CD4-positive, alpha-beta T cell treated with Interleukin-10 for 1 hour (primary cell): ENCODE data around the gene VPS11.
"Not testable (repeated sequence)": the region's sequence is repeated elsewhere in the genome, so short reads cannot be mapped to it uniquely, and the experiment has no call there.

ENCODE experiments used
- DNase-seq: peaks from one replicate; pipeline ENCODE4 v3.0.0-alpha.2; 2020

Gene VPS11

GRCh38 chr11:119039471-119039870 is 28.1 kb upstream of the VPS11 start:
- DNase-seq: not testable (repeated sequence)

DNA sequence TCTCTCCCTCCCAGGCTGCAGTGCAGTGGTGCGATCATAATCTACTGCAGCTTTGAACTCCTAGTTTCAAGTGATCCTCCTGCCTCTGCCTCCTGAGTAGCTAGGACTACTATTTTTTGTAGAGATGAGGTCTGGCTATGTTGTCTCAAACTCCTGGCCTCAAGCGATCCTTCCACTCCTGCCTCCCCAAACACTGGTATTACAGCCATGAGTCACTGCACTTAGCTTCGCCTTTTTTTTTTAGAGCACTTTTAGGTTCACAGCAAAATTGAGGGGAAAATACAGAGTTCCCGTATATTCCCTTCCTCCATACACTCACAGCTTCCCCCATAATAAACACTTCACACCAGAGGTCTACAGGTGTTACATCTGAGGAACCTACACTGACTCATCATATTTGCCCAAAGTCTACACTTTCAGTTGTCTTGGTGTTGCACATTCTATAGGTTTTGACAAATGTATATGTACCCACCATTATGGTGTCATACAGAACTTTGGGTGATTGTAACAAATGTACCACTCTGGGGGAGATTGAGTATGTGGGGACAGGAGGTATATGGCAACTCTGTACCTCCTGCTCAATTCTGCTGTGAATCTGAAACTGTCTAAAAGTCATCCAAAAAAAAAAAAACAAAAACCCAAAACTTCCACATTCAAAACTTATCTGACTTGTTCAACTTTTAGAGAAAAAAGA is 25.6 kb upstream of the VPS11 start:
- no peak for DNase-seq

GRCh38 chr11:119042927-119043326 is 24.7 kb upstream of the VPS11 start:
- DNase-seq: no peak

DNA sequence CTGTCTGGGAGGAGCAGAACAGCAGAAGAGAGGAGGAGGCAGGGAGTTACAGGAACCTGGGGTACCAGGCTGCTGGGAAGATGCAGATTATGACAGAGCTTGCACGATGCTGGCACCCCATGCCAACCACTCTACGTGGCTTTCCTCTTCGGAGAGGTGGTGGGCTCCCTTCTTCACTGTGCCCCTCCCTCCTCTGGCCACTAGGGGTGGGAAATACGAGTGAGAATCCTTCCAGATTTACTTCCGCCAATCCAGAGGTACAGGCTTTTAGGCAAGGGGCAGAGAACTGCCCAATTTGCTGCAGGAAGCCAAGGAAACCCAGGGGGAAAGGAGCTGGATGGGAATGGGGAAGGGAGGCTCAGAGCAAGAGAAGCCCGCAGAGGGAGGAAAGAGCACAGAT is 22.9 kb upstream of the VPS11 start:
- no peak for DNase-seq

- DNase-seq: no peak
These were observed 21.1 kb upstream of the VPS11 start for GRCh38 chr11:119046489-119046888.

DNA sequence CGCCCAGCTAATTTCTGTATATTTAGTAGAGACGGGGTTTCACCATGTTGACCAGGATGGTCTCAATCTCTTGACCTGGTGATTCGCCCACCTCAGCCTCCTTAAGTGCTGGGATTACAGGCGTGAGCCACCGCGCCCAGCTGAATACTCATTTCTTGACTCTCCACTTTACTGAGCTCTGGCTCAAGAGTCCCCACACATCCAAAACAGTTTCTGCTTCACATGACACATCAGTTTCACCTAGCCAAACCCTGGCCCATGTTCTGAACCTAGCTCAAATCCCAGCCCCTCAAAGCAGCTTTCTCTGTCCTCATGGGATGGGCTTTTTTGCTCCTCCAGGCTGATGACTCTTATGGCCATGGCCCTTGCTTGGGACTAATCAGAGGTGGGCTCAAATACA is 20.4 kb upstream of the VPS11 start:
- DNase-seq: no peak

DNA sequence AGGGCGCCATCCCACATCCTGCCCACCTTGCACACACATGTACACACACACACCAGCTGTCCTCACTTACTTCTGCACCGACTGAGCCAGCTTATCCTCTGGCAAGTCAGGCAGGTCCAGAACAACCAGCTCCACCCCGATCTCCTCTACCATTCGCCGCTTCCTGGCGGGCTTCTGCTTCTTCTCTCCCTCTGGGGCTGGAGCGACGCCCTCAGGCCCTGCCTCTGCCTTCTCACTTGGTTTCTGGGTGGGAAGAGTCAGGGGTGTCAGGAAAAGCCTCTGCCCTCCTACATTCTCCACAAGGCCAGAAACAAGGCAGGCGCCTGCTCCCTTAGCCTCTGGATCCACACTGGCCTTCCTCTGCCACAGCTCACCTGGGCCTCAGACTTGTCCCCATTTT is 19.0 kb upstream of the VPS11 start:
- no peak for DNase-seq

GRCh38 chr11:119049081-119049480 is 18.5 kb upstream of the VPS11 start:
- DNase-seq: no peak

GRCh38 chr11:119051440-119052162 is 16.0 kb upstream of the VPS11 start:
- peak; percentile 46 for DNase-seq

- DNase-seq: no peak
These were observed 15.3 kb upstream of the VPS11 start for GRCh38 chr11:119052163-119052814.

- DNase-seq: no peak
These were observed 13.2 kb upstream of the VPS11 start for GRCh38 chr11:119054418-119054817.

DNA sequence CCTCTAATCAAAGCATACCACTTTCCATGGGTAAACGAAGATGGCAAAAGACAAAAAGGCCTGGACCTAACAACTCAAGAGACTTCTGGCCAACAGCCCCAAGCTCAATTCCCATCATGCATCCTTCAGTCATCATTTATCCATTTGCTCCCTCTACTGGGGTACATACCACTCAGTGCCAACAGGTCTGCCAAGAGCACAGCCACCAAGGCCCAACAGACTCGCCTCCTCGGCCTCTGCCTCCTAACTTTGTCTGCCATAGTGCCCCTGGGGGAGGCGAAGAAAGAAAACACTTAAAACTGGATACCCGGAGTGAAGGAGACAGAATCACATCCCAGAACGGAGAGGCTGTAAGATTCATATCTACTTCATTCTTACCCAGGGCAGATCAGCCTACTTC is 11.7 kb upstream of the VPS11 start:
- peak; percentile 18 for DNase-seq

DNA sequence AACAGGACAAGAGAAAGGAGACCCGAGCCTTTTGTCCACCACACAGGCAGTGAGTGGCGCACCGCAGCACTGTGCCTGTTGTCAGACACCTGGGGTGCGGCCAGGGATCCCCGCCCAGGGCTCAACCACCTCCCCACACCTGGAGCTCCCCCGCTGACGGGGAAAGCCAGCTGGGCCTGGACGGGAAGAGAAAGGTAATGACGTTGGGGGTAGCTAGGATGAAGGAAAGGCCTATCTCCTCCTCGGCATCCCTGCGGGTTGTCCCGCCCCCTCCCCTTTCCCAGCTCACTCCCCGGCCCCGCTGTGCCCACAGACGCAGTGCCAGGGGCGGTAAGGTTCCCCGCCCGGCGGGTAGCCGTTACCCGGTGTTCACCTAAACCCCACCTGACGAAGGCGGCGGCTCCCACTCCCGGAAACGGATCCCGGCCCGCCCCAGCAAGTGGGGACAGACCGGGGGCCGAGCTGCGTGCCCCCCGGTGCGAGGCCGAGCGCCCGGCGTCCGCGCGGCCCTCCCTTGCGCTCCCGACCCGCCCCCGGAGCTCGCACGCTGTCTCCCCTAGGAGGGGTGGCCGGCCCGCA is 11.1 kb upstream of the VPS11 start:
- DNase-seq: peak; percentile 68

DNA sequence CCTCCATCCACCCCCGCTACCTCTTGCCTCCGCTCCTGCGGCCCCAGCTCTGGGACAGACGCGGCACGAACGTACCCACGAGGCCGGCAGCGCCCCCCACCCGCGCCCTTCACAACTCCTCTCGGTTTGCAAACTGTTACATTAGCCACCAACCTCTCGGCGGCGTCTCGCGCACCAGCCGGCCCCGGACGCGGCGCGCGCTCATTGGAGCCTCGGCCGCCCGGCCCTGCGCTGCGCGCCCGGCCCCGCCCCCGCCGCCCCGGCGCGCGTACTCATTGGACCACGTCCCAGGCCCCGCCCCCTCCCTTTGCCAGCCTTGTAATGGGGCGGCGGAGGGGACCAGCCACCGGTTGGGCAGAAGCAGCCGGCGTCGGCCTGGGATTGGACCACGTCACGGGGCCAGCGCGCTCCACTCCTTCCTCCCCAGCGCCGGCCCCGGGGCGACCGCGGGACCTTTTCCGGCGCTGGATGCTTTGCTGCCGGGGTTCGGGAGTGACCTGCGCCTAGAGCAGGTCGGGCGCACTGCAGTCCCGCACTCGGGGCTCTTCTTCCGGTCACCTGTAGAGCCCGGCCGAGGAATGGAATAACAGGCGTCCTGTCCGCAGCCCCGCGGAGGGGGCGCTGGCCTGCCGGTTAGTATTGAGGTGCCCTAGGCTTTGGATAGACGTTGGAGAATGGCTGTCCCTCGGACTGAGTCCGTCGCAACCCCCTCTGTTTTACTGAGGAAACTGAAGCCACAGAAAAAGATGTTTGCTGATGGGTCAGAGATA is 10.4 kb upstream of the VPS11 start, which contains the start of gene HYOU1:
Gene HYOU1, minus strand, starts transcription at position 206 of the 770 bp plus-strand sequence. CDS start 1,045 bp downstream, outside the sequence.
- DNase-seq: peak; percentile 98

DNA sequence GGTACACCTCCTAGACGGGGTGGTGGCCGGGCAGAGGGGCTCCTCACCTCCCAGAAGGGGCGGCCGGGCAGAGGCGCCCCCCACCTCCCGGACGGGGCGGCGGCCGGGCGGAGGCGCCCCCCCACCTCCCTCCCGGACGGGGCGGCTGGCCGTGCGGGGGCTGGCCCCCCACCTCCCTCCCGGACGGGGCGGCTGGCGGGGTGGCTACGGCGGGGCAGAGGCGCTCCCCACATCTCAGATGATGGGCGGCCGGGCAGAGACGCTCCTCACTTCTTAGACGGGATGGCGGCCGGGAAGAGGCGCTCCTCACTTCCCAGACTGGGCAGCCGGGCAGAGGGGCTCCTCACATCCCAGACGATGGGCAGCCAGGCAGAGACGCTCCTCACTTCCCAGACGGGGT is 8.5 kb upstream of the VPS11 start:
- DNase-seq: not testable (repeated sequence)

GRCh38 chr11:119061256-119061655 is 6.4 kb upstream of the VPS11 start:
- DNase-seq: no peak

- no peak for DNase-seq
These were observed 4.8 kb upstream of the VPS11 start for GRCh38 chr11:119062779-119063178.

DNA sequence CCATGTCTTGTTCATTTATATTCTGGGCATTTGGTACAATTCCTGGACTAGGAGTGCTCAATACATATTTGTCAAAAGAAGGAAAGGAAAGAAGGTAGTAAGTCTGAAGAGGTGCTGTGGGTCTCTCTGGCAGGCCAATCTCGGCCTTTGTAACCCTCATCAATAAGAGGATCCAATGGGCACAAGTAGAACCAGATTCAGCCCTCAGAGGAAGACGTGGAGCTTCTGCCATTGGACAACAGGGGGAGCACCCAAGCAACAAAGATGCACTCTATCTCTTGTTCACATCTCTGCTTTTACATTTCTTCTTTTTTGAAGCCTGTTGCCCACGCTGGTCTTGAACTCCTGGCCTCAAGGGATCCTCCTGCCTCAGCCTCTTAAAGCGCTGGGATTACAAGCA is 2.2 kb upstream of the VPS11 start:
- peak; percentile 69 for DNase-seq

DNA sequence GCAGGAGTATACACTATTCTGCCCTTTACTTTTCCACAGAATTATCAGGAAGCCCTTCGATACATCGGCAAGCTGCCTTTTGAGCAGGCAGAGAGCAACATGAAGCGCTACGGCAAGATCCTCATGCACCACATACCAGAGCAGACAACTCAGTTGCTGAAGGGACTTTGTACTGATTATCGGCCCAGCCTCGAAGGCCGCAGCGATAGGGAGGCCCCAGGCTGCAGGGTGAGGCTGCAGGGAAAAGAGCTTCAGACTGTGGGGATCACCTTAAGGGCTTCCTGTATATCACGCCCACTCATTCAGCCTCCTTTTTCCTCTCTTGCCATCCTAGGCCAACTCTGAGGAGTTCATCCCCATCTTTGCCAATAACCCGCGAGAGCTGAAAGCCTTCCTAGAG is 10.2 kb downstream of the VPS11 start:
- DNase-seq: no peak

DNA sequence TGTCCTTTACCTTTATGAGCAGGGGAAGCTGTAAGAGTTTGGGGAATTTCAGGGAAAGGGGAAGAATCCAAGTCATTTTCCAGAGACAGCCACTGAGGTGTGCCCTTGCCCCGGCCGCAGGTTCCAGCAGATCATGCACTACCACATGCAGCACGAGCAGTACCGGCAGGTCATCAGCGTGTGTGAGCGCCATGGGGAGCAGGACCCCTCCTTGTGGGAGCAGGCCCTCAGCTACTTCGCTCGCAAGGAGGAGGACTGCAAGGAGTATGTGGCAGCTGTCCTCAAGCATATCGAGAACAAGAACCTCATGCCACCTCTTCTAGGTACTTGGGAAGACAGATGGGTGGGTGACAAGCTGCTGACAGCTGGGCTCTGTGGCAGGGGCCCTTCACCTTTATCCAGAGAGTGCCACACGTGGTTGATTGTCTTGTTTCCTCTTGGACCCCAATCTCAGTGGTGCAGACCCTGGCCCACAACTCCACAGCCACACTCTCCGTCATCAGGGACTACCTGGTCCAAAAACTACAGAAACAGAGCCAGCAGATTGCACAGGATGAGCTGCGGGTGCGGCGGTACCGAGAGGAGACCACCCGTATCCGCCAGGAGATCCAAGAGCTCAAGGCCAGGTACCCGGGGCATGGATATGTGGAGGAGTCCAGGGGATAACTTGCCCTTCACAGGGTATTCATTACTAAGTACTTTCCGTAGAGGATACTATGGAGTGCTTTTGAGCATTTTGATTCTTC is 11.2 kb downstream of the VPS11 start:
- no peak for DNase-seq

DNA sequence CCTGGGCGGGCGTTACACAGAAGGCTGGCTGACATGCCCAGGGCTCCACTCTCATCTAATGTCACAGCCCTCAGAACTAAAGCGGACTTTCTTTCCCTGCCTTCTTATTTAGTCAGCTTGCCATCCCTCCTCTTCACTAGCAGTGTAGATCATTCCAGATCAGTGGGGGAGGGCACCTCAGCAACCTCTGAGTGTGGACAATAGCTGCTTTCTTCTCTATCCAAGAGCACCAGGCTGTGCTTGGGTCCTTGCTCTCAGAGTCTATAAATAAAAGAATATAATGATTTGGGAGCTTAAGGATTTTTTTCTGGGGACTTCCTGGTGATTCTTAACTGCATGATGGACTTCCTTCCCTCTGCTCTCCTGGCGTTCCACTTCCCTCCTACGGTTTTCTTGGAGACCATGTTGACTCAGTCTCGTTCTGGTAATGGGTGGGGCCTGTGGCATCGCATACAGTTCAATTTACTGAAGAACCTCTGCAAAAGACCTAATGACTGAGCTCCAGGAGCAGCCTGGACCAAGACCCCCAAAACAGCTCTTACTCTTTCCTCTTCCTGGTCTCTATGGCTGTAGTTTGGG is 14.2 kb downstream of the VPS11 start:
- DNase-seq: no peak
